SK-N-SH treated with all-trans-retinoic acid at 6 μM for 48 hours (cell line): ENCODE measurements around the gene GALNTL6.

Experiments
- TOX ChIP-seq: fragments of 250-450 bp; sonication (Bioruptor Pico); IDR thresholded peaks from 2 replicates; pipeline ENCODE4 v1.8.0; 2021; ENCODE audit warnings: mild to moderate bottlenecking, moderate library complexity, borderline replicate concordance
- TF ChIP-seq, protein P1 (sequence below): fragments of 250-450 bp; sonication (Bioruptor Pico); IDR thresholded peaks from 2 replicates; pipeline ENCODE4 v1.8.0; 2020; ENCODE audit warnings: mild to moderate bottlenecking, moderate library complexity, borderline replicate concordance
- TF ChIP-seq, protein P2 (sequence below): fragments of 250-450 bp; sonication (Bioruptor Pico); IDR thresholded peaks from 2 replicates; pipeline ENCODE4 v1.5.1; 2020; ENCODE audit warnings: low read depth, mild to moderate bottlenecking, moderate library complexity
- TF ChIP-seq, protein P3 (sequence below): fragments of 250-450 bp; sonication (Bioruptor Pico); IDR thresholded peaks from 2 replicates; pipeline ENCODE4 v1.5.1; 2021; ENCODE audit warnings: mild to moderate bottlenecking, moderate library complexity
- TF ChIP-seq, protein P4 (sequence below): fragments of 250-450 bp; sonication (Bioruptor Pico); IDR thresholded peaks from 2 replicates; pipeline ENCODE4 v1.5.0; 2020; ENCODE audit warnings: mild to moderate bottlenecking, moderate library complexity

DNA sequence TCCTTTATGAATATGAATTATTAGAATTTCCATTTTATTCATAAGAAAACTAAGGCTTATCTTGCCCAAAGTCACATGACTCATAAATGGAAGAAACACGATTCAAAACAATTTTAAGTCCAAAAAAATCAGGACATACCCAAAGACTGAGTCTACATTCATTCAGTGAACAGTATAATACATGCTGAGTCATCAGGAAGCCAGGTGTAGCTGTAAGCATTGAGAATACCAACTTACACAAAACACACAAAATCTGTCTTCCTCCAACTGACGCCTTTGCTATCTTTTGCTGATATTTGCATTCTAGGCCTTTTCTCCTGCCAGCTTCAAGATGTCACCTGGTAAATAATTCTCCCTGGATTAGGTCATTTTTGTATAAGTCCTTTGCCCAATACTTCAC lies 835.3 kb downstream of the GALNTL6 start:
- TF ChIP-seq, protein P1, sequence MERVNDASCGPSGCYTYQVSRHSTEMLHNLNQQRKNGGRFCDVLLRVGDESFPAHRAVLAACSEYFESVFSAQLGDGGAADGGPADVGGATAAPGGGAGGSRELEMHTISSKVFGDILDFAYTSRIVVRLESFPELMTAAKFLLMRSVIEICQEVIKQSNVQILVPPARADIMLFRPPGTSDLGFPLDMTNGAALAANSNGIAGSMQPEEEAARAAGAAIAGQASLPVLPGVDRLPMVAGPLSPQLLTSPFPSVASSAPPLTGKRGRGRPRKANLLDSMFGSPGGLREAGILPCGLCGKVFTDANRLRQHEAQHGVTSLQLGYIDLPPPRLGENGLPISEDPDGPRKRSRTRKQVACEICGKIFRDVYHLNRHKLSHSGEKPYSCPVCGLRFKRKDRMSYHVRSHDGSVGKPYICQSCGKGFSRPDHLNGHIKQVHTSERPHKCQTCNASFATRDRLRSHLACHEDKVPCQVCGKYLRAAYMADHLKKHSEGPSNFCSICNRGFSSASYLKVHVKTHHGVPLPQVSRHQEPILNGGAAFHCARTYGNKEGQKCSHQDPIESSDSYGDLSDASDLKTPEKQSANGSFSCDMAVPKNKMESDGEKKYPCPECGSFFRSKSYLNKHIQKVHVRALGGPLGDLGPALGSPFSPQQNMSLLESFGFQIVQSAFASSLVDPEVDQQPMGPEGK (CRISPR knock-in tag), result no peak
- TF ChIP-seq, protein P2, sequence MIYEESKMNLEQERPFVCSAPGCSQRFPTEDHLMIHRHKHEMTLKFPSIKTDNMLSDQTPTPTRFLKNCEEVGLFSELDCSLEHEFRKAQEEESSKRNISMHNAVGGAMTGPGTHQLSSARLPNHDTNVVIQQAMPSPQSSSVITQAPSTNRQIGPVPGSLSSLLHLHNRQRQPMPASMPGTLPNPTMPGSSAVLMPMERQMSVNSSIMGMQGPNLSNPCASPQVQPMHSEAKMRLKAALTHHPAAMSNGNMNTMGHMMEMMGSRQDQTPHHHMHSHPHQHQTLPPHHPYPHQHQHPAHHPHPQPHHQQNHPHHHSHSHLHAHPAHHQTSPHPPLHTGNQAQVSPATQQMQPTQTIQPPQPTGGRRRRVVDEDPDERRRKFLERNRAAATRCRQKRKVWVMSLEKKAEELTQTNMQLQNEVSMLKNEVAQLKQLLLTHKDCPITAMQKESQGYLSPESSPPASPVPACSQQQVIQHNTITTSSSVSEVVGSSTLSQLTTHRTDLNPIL (CRISPR knock-in tag), result no peak
- no peak for TF ChIP-seq TOX (CRISPR knock-in tag)
- TF ChIP-seq, protein P3, sequence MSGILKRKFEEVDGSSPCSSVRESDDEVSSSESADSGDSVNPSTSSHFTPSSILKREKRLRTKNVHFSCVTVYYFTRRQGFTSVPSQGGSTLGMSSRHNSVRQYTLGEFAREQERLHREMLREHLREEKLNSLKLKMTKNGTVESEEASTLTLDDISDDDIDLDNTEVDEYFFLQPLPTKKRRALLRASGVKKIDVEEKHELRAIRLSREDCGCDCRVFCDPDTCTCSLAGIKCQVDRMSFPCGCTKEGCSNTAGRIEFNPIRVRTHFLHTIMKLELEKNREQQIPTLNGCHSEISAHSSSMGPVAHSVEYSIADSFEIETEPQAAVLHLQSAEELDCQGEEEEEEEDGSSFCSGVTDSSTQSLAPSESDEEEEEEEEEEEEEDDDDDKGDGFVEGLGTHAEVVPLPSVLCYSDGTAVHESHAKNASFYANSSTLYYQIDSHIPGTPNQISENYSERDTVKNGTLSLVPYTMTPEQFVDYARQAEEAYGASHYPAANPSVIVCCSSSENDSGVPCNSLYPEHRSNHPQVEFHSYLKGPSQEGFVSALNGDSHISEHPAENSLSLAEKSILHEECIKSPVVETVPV (CRISPR knock-in tag), result no peak
- TF ChIP-seq, protein P4, sequence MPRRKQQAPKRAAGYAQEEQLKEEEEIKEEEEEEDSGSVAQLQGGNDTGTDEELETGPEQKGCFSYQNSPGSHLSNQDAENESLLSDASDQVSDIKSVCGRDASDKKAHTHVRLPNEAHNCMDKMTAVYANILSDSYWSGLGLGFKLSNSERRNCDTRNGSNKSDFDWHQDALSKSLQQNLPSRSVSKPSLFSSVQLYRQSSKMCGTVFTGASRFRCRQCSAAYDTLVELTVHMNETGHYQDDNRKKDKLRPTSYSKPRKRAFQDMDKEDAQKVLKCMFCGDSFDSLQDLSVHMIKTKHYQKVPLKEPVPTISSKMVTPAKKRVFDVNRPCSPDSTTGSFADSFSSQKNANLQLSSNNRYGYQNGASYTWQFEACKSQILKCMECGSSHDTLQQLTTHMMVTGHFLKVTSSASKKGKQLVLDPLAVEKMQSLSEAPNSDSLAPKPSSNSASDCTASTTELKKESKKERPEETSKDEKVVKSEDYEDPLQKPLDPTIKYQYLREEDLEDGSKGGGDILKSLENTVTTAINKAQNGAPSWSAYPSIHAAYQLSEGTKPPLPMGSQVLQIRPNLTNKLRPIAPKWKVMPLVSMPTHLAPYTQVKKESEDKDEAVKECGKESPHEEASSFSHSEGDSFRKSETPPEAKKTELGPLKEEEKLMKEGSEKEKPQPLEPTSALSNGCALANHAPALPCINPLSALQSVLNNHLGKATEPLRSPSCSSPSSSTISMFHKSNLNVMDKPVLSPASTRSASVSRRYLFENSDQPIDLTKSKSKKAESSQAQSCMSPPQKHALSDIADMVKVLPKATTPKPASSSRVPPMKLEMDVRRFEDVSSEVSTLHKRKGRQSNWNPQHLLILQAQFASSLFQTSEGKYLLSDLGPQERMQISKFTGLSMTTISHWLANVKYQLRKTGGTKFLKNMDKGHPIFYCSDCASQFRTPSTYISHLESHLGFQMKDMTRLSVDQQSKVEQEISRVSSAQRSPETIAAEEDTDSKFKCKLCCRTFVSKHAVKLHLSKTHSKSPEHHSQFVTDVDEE (CRISPR knock-in tag), result no peak
